ENCODE measurements around the gene CLPX.
"Not testable (repeated sequence)": the region's sequence is repeated elsewhere in the genome, so short reads cannot be mapped to it uniquely, and the experiment has no call there.

CLPX gene

DNA sequence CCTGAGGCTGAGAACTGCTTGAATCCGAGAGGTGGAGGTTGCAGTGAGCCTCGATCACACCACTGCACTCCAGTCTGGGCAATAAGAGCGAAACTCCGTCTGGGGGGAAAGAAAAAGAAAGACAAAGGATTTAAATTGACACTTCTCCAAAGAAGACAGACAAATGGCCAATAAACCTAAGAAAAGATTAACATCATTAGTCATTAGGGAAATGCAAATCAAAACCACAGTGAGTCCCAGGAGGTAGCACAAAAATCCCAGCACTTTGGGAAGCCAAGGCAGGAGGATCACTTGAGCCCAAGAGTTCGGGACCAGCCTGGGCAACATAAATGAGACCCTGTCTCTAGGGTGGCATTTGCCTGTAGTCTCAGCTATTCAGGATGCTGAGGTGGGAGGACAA is 12.6 kb downstream of the CLPX start:
- H3K36me3 ChIP-seq (ENCODE audit: control insufficient read depth, insufficient read depth, low read length) = peaks cover 69% of the 10 kb centered on the region
- no peak overlapping the region for H3K9ac ChIP-seq (ENCODE audit: low read depth, low read length)
- H3K27ac ChIP-seq (ENCODE audit: low read depth, low read length) = no peak overlapping the region
- H3K4me3 ChIP-seq (ENCODE audit: low read depth, low read length) = no peak overlapping the region
- no peaks in the 10 kb centered on the region for H3K4me1 ChIP-seq (ENCODE audit: control insufficient read depth, insufficient read depth, low read length)
- H3K27me3 ChIP-seq (ENCODE audit: control insufficient read depth, insufficient read depth, low read length) = no peaks in the 10 kb centered on the region
- no peaks in the 10 kb centered on the region for H3K9me3 ChIP-seq (ENCODE audit: control insufficient read depth, insufficient read depth, low read length)

GRCh38 chr15:65171428-65171827 is 13.7 kb downstream of the CLPX start:
- H3K4me1 ChIP-seq (ENCODE audit: control insufficient read depth, insufficient read depth, low read length) = no peaks in the 10 kb centered on the region
- peaks cover 63% of the 10 kb centered on the region for H3K36me3 ChIP-seq (ENCODE audit: control insufficient read depth, insufficient read depth, low read length)
- H3K27ac ChIP-seq (ENCODE audit: low read depth, low read length) = no peak overlapping the region
- no peaks in the 10 kb centered on the region for H3K27me3 ChIP-seq (ENCODE audit: control insufficient read depth, insufficient read depth, low read length)
- no peaks in the 10 kb centered on the region for H3K9me3 ChIP-seq (ENCODE audit: control insufficient read depth, insufficient read depth, low read length)
- H3K9ac ChIP-seq (ENCODE audit: low read depth, low read length) = no peak overlapping the region
- H3K4me3 ChIP-seq (ENCODE audit: low read depth, low read length) = no peak overlapping the region

- H3K9ac ChIP-seq (ENCODE audit: low read depth, low read length) = no peak overlapping the region
- no peaks in the 10 kb centered on the region for H3K4me1 ChIP-seq (ENCODE audit: control insufficient read depth, insufficient read depth, low read length)
- H3K27ac ChIP-seq (ENCODE audit: low read depth, low read length) = no peak overlapping the region
- peaks cover 67% of the 10 kb centered on the region for H3K36me3 ChIP-seq (ENCODE audit: control insufficient read depth, insufficient read depth, low read length)
- H3K4me3 ChIP-seq (ENCODE audit: low read depth, low read length) = no peak overlapping the region
- H3K9me3 ChIP-seq (ENCODE audit: control insufficient read depth, insufficient read depth, low read length) = no peaks in the 10 kb centered on the region
- H3K27me3 ChIP-seq (ENCODE audit: control insufficient read depth, insufficient read depth, low read length) = no peaks in the 10 kb centered on the region
Observed at GRCh38 chr15:65165875-65166274, 19.3 kb downstream of the CLPX start.

DNA sequence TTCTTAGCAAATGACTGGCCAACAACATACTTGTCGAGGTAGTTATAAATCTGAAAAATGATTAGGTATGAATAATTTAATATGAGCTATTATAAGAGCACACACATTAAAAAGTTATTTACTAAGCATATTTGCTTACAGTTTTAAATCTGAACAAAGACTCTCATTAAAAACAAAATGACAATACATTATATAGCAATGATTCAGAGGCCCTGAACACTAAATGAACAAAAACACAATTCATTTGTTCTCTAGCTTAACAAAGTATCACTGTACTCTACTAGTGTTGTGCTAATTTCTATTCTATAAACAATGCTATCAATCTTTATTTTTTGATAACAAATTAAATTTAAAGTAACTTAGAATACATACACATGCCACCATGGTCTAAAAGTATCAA is 21.0 kb downstream of the CLPX start:
- H3K27me3 ChIP-seq (ENCODE audit: control insufficient read depth, insufficient read depth, low read length) = no peaks in the 10 kb centered on the region
- no peak overlapping the region for H3K27ac ChIP-seq (ENCODE audit: low read depth, low read length)
- H3K9me3 ChIP-seq (ENCODE audit: control insufficient read depth, insufficient read depth, low read length) = no peaks in the 10 kb centered on the region
- H3K4me1 ChIP-seq (ENCODE audit: control insufficient read depth, insufficient read depth, low read length) = no peaks in the 10 kb centered on the region
- no peak overlapping the region for H3K9ac ChIP-seq (ENCODE audit: low read depth, low read length)
- H3K36me3 ChIP-seq (ENCODE audit: control insufficient read depth, insufficient read depth, low read length) = peaks cover 58% of the 10 kb centered on the region
- H3K4me3 ChIP-seq (ENCODE audit: low read depth, low read length) = no peak overlapping the region

DNA sequence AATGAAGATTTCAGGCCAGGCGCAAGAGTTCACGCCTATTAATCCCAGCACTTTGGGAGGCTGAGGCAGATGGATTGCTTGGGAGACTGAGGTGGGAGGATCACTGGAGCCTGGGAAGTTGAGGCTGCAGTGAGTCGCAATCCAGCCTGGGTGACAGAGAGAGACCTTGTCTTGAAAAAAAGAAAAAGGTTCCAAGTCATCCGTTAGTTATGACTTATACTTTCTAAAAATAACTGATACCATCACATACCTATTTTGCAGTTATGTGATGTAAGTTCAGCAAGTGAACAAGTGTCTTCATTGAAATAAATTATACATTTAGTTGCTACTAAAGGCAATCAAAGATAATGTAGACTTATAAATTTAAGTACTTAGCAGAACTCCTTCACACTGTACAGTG is 22.1 kb downstream of the CLPX start:
- no peaks in the 10 kb centered on the region for H3K9me3 ChIP-seq (ENCODE audit: control insufficient read depth, insufficient read depth, low read length)
- H3K27ac ChIP-seq (ENCODE audit: low read depth, low read length) = no peak overlapping the region
- no peaks in the 10 kb centered on the region for H3K4me1 ChIP-seq (ENCODE audit: control insufficient read depth, insufficient read depth, low read length)
- H3K27me3 ChIP-seq (ENCODE audit: control insufficient read depth, insufficient read depth, low read length) = no peaks in the 10 kb centered on the region
- H3K4me3 ChIP-seq (ENCODE audit: low read depth, low read length) = no peak overlapping the region
- peaks cover 69% of the 10 kb centered on the region for H3K36me3 ChIP-seq (ENCODE audit: control insufficient read depth, insufficient read depth, low read length)
- H3K9ac ChIP-seq (ENCODE audit: low read depth, low read length) = no peak overlapping the region

DNA sequence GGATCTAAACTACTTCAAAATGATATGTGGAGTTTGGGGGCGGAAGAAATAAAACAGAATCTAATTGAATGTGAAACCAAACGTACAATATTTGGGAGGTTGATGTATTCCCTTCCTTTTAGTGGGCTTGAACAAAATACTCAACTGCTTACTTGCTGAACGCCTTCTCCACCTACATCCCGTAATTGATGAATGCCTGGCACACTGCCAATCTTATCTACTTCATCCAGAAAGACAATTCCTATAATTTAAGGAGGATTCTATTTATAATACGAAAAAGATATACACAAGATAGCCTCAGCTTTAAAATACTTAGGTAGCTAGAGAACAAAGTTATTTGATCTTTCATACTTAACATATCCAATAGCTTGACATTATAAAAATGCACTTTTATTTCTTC is 28.4 kb downstream of the CLPX start:
- Histone ChIP-seq H3K36me3 (ENCODE audit: control insufficient read depth, insufficient read depth, low read length) (peaks cover 86% of the 10 kb centered on the region), H3K27me3 (ENCODE audit: control insufficient read depth, insufficient read depth, low read length) (no peaks in the 10 kb centered on the region)

DNA sequence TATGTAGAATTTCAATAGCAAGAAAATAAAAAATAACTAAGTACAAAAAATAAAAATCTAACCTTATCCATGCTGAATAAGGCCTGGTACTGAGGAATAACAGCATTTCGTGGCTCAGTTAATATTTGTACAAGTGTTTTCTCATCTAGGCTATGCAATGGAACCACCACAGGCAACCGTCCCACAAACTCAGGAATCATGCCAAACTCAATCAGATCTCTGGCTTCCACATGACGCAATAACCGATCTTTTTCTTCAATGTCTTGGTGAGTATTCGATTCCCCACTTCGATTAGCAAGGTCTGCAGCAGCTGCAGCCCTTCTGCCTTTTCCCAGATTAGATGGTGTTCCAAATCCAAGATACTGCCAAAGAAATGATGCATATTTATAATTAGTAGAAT is 30.4 kb downstream of the CLPX start:
- H3K4me3 ChIP-seq (ENCODE audit: low read depth, low read length) = no peak overlapping the region
- no peaks in the 10 kb centered on the region for H3K27me3 ChIP-seq (ENCODE audit: control insufficient read depth, insufficient read depth, low read length)
- H3K9me3 ChIP-seq (ENCODE audit: control insufficient read depth, insufficient read depth, low read length) = no peaks in the 10 kb centered on the region
- no peaks in the 10 kb centered on the region for H3K4me1 ChIP-seq (ENCODE audit: control insufficient read depth, insufficient read depth, low read length)
- peaks cover 87% of the 10 kb centered on the region for H3K36me3 ChIP-seq (ENCODE audit: control insufficient read depth, insufficient read depth, low read length)
- H3K27ac ChIP-seq (ENCODE audit: low read depth, low read length) = no peak overlapping the region
- H3K9ac ChIP-seq (ENCODE audit: low read depth, low read length) = no peak overlapping the region

More for the DNA sequence above, 28.4 kb downstream of the CLPX start:
- Histone ChIP-seq H3K4me1 (ENCODE audit: control insufficient read depth, insufficient read depth, low read length) (no peaks in the 10 kb centered on the region), H3K27ac (ENCODE audit: low read depth, low read length) (no peak overlapping the region), H3K9me3 (ENCODE audit: control insufficient read depth, insufficient read depth, low read length) (no peaks in the 10 kb centered on the region), H3K4me3 (ENCODE audit: low read depth, low read length) (no peak overlapping the region), H3K9ac (ENCODE audit: low read depth, low read length) (no peak overlapping the region)

GRCh38 chr15:65147902-65148301 is 37.2 kb downstream of the CLPX start:
- Histone ChIP-seq H3K9me3 (ENCODE audit: control insufficient read depth, insufficient read depth, low read length) (no peaks in the 10 kb centered on the region), H3K27ac (ENCODE audit: low read depth, low read length) (no peak overlapping the region), H3K4me1 (ENCODE audit: control insufficient read depth, insufficient read depth, low read length) (no peaks in the 10 kb centered on the region), H3K9ac (ENCODE audit: low read depth, low read length) (no peak overlapping the region), H3K4me3 (ENCODE audit: low read depth, low read length) (no peak overlapping the region), H3K27me3 (ENCODE audit: control insufficient read depth, insufficient read depth, low read length) (no peaks in the 10 kb centered on the region), H3K36me3 (ENCODE audit: control insufficient read depth, insufficient read depth, low read length) (peaks cover 33% of the 10 kb centered on the region)

- H3K27ac ChIP-seq (ENCODE audit: low read depth, low read length) = no peak overlapping the region
- no peak overlapping the region for H3K4me3 ChIP-seq (ENCODE audit: low read depth, low read length)
- H3K9ac ChIP-seq (ENCODE audit: low read depth, low read length) = no peak overlapping the region
- H3K4me1 ChIP-seq (ENCODE audit: control insufficient read depth, insufficient read depth, low read length) = no peaks in the 10 kb centered on the region
- no peaks in the 10 kb centered on the region for H3K9me3 ChIP-seq (ENCODE audit: control insufficient read depth, insufficient read depth, low read length)
- peaks cover 21% of the 10 kb centered on the region for H3K36me3 ChIP-seq (ENCODE audit: control insufficient read depth, insufficient read depth, low read length)
- no peaks in the 10 kb centered on the region for H3K27me3 ChIP-seq (ENCODE audit: control insufficient read depth, insufficient read depth, low read length)
Observed at GRCh38 chr15:65146438-65146837, 38.7 kb downstream of the CLPX start.

- H3K4me3 ChIP-seq (ENCODE audit: low read depth, low read length); H3K36me3 ChIP-seq (ENCODE audit: control insufficient read depth, insufficient read depth, low read length); H3K9ac ChIP-seq (ENCODE audit: low read depth, low read length); H3K27me3 ChIP-seq (ENCODE audit: control insufficient read depth, insufficient read depth, low read length); H3K4me1 ChIP-seq (ENCODE audit: control insufficient read depth, insufficient read depth, low read length); H3K27ac ChIP-seq (ENCODE audit: low read depth, low read length); H3K9me3 ChIP-seq (ENCODE audit: control insufficient read depth, insufficient read depth, low read length): not testable (repeated sequence)
Observed at GRCh38 chr15:65138631-65139030, 46.5 kb downstream of the CLPX start.

- H3K9ac ChIP-seq (ENCODE audit: low read depth, low read length); H3K9me3 ChIP-seq (ENCODE audit: control insufficient read depth, insufficient read depth, low read length); H3K27me3 ChIP-seq (ENCODE audit: control insufficient read depth, insufficient read depth, low read length); H3K4me1 ChIP-seq (ENCODE audit: control insufficient read depth, insufficient read depth, low read length); H3K4me3 ChIP-seq (ENCODE audit: low read depth, low read length); H3K36me3 ChIP-seq (ENCODE audit: control insufficient read depth, insufficient read depth, low read length); H3K27ac ChIP-seq (ENCODE audit: low read depth, low read length): not testable (repeated sequence)
Observed at GRCh38 chr15:65137893-65138292, 47.2 kb downstream of the CLPX start.

GRCh38 chr15:65137089-65137488 is 48.1 kb downstream of the CLPX start:
- not testable (repeated sequence) for H3K4me3 ChIP-seq (ENCODE audit: low read depth, low read length); H3K4me1 ChIP-seq (ENCODE audit: control insufficient read depth, insufficient read depth, low read length); H3K27ac ChIP-seq (ENCODE audit: low read depth, low read length); H3K9ac ChIP-seq (ENCODE audit: low read depth, low read length); H3K36me3 ChIP-seq (ENCODE audit: control insufficient read depth, insufficient read depth, low read length); H3K27me3 ChIP-seq (ENCODE audit: control insufficient read depth, insufficient read depth, low read length); H3K9me3 ChIP-seq (ENCODE audit: control insufficient read depth, insufficient read depth, low read length)

Data from HUES48 (cell line).